NCI-H446 (cell line): ENCODE measurements around the gene MXRA7.
"Not testable (repeated sequence)": the region's sequence is repeated elsewhere in the genome, so short reads cannot be mapped to it uniquely, and the experiment has no call there.

ENCODE experiments used
- DNase-seq, 2 experiments: peaks; one replicate each; lab custom pipeline; 2025; lab: John Stamatoyannopoulos, UW

The MXRA7 gene

GRCh38 chr17:76710863-76711611 is at the start of gene MXRA7:
Gene MXRA7 (minus strand): TSS chr17:76710965. CDS start chr17:76710946, 19 bp downstream.
- peak in 1 of 2 experiments; percentile 75 for DNase-seq

- DNase-seq, result no peak
These were observed 47.8 kb upstream of the MXRA7 start for GRCh38 chr17:76758570-76758969.

- DNase-seq, result no peak
These were observed 46.5 kb upstream of the MXRA7 start for GRCh38 chr17:76757256-76757655.

- no peak for DNase-seq
These were observed 44.5 kb upstream of the MXRA7 start for GRCh38 chr17:76755285-76755684.

- DNase-seq, result no peak
These were observed 42.5 kb upstream of the MXRA7 start for GRCh38 chr17:76753061-76753961.

- DNase-seq, result no peak
These were observed 41.2 kb upstream of the MXRA7 start for GRCh38 chr17:76752006-76752405.

GRCh38 chr17:76751416-76751993 is 40.7 kb upstream of the MXRA7 start:
- DNase-seq, result no peak

GRCh38 chr17:76748657-76749056 is 37.9 kb upstream of the MXRA7 start:
- no peak for DNase-seq

GRCh38 chr17:76747716-76748363 is 37.1 kb upstream of the MXRA7 start:
- DNase-seq, result no peak

GRCh38 chr17:76745785-76746184 is 35.0 kb upstream of the MXRA7 start:
- not testable (repeated sequence) for DNase-seq

GRCh38 chr17:76744747-76745146 is 34.0 kb upstream of the MXRA7 start:
- no peak for DNase-seq

- no peak for DNase-seq
These were observed 32.2 kb upstream of the MXRA7 start for GRCh38 chr17:76742958-76743357.

- peak in 1 of 2 experiments; percentile 31 for DNase-seq
These were observed 29.8 kb upstream of the MXRA7 start for GRCh38 chr17:76740329-76741118.

- not testable (repeated sequence) for DNase-seq
These were observed 28.9 kb upstream of the MXRA7 start for GRCh38 chr17:76739568-76740115.

GRCh38 chr17:76738468-76738850 is 27.7 kb upstream of the MXRA7 start:
- no peak for DNase-seq

GRCh38 chr17:76737676-76738467 is 27.1 kb upstream of the MXRA7 start, which contains the start of gene MFSD11:
Gene MFSD11 (plus strand): TSS chr17:76738119. CDS start chr17:76738353, 234 bp downstream.
- peak; percentile 98 for DNase-seq

GRCh38 chr17:76737082-76737675 is 26.4 kb upstream of the MXRA7 start, which contains the start of gene SRSF2:
Gene SRSF2 (minus strand): TSS chr17:76737331. CDS start chr17:76737160, 171 bp downstream.
- DNase-seq, result peak; percentile 98 to 100

GRCh38 chr17:76736349-76737081 is 25.8 kb upstream of the MXRA7 start:
- DNase-seq, result peak in 1 of 2 experiments; percentile 65
